HG02973 (cell line): ENCODE data around the gene ARRDC4.
A peak's percentile ranks its signal among the peaks of the same experiment; 100 is the strongest.

Source experiments
- ATAC-seq: cut with Tn5 transposase; IDR thresholded peaks from one replicate; pipeline ENCODE4 v1.9.1; 2021; ENCODE audit warnings: moderate library complexity; ENCODE audit not compliant: unreplicated experiment

The ARRDC4 gene

GRCh38 chr15:97960364-97961066 is at the start of gene ARRDC4:
Gene ARRDC4, plus strand, starts transcription at chr15:97960703. Its CDS starts 159 bp downstream, at chr15:97960862.
- peak; percentile 86 for ATAC-seq

- ATAC-seq, result no peak
Measured at GRCh38 chr15:97914711-97915110, 45.8 kb upstream of the ARRDC4 start.

- no peak for ATAC-seq
Measured at GRCh38 chr15:97915261-97915660, 45.2 kb upstream of the ARRDC4 start.

- ATAC-seq, result no peak
Measured at GRCh38 chr15:97921296-97921865, 39.1 kb upstream of the ARRDC4 start.

- no peak for ATAC-seq
Measured at GRCh38 chr15:97929456-97930229, 30.9 kb upstream of the ARRDC4 start.

- no peak for ATAC-seq
Measured at GRCh38 chr15:97930230-97930629, 30.3 kb upstream of the ARRDC4 start.

GRCh38 chr15:97931314-97931713 is 29.2 kb upstream of the ARRDC4 start:
- no peak for ATAC-seq

GRCh38 chr15:97933589-97933988 is 26.9 kb upstream of the ARRDC4 start:
- no peak for ATAC-seq

GRCh38 chr15:97940993-97941392 is 19.5 kb upstream of the ARRDC4 start:
- no peak for ATAC-seq

GRCh38 chr15:97941572-97941971 is 18.9 kb upstream of the ARRDC4 start:
- no peak for ATAC-seq

- no peak for ATAC-seq
Measured at GRCh38 chr15:97944724-97945123, 15.8 kb upstream of the ARRDC4 start.

GRCh38 chr15:97947465-97948260 is 12.8 kb upstream of the ARRDC4 start:
- no peak for ATAC-seq

- no peak for ATAC-seq
Measured at GRCh38 chr15:97953254-97953653, 7.2 kb upstream of the ARRDC4 start.

GRCh38 chr15:97953748-97954147 is 6.8 kb upstream of the ARRDC4 start:
- ATAC-seq, result no peak

- no peak for ATAC-seq
Measured at GRCh38 chr15:97955035-97955434, 5.5 kb upstream of the ARRDC4 start.

GRCh38 chr15:97955529-97955928 is 5.0 kb upstream of the ARRDC4 start:
- no peak for ATAC-seq

GRCh38 chr15:97959724-97960363 is 659 bp upstream of the ARRDC4 start:
- ATAC-seq, result no peak

GRCh38 chr15:97961067-97961954 is 808 bp downstream of the ARRDC4 start:
- no peak for ATAC-seq

- no peak for ATAC-seq
Measured at GRCh38 chr15:97962263-97962662, 1.8 kb downstream of the ARRDC4 start.

GRCh38 chr15:97963779-97964178 is 3.3 kb downstream of the ARRDC4 start:
- no peak for ATAC-seq
